Keratinocyte (primary cell): ENCODE measurements around the gene ZRANB1. TPM values are rescaled to one million over a fixed set of nuclear protein-coding genes. Genes with fewer than 3 reads are reported as not detected.
A peak's percentile ranks its signal among the peaks of the same experiment; 100 is the strongest.

Experiments
- DNase-seq: peaks from one replicate; pipeline ENCODE4 v3.0.0-alpha.2; 2011; ENCODE audit warnings: low read depth, missing footprints, low spot score
- FAIRE-seq: peaks from 2 replicates; lab custom pipeline; 2011; peaks lifted over from hg19 to GRCh38; lab: Jason Lieb, UNC
- H2AFZ ChIP-seq: 2 replicates; pipeline ENCODE4 v1.6.0; 2012; ENCODE audit warnings: low read length, control low read depth, inconsistent platforms; ENCODE audit not compliant: control insufficient read depth
- H3K27ac ChIP-seq: 2 replicates; pipeline ENCODE4 v1.5.1; 2011; ENCODE audit warnings: low read length; ENCODE audit not compliant: control insufficient read depth, insufficient read depth
- H3K27me3 ChIP-seq: 3 replicates; pipeline ENCODE4 v1.6.0; 2011; ENCODE audit warnings: low read length; ENCODE audit not compliant: control insufficient read depth, insufficient read depth; ENCODE audit errors: extremely low read depth
- H3K36me3 ChIP-seq, 2 experiments: 2 replicates in 1 of 2; 3 replicates in 1 of 2; pipeline ENCODE4 v1.5.1; 2011; ENCODE audit warnings: low read length in 2 of 2, mild to moderate bottlenecking in 1 of 2; ENCODE audit not compliant: control insufficient read depth in 2 of 2, insufficient read depth in 2 of 2; ENCODE audit errors: extremely low read depth in 1 of 2
- H3K4me1 ChIP-seq: 3 replicates; pipeline ENCODE4 v1.5.1; 2011; ENCODE audit warnings: low read length; ENCODE audit not compliant: control insufficient read depth, insufficient read depth; ENCODE audit errors: extremely low read depth
- H3K4me2 ChIP-seq: 3 replicates; pipeline ENCODE4 v1.6.0; 2011; ENCODE audit warnings: low read depth, low read length; ENCODE audit not compliant: control insufficient read depth, insufficient read depth; ENCODE audit errors: extremely low read depth
- H3K4me3 ChIP-seq, 3 experiments: fragments of 200-600 bp in 1 of 3; sonication (generic) in 1 of 3; 2 replicates in 2 of 3; 3 replicates in 1 of 3; pipeline ENCODE4 v1.5.1; 2011 to 2016; ENCODE audit warnings: low read length in 3 of 3, mild to moderate bottlenecking in 3 of 3, control low read depth in 2 of 3, inconsistent platforms in 1 of 3, low read depth in 1 of 3, mixed read lengths in 1 of 3, mixed run types in 1 of 3, moderate library complexity in 1 of 3; ENCODE audit not compliant: control insufficient read depth in 2 of 3, insufficient read depth in 2 of 3; ENCODE audit errors: extremely low read depth in 1 of 3
- H3K79me2 ChIP-seq: 2 replicates; pipeline ENCODE4 v1.6.0; 2012; ENCODE audit warnings: low read length; ENCODE audit not compliant: control insufficient read depth, insufficient read depth
- H3K9ac ChIP-seq: 3 replicates; pipeline ENCODE4 v1.6.0; 2011; ENCODE audit warnings: low read length; ENCODE audit not compliant: control insufficient read depth, insufficient read depth; ENCODE audit errors: extremely low read depth
- H3K9me1 ChIP-seq: 3 replicates; pipeline ENCODE4 v1.6.0; 2011; ENCODE audit warnings: low read length; ENCODE audit not compliant: control insufficient read depth, insufficient read depth; ENCODE audit errors: extremely low read depth
- H3K9me3 ChIP-seq: 2 replicates; pipeline ENCODE4 v1.5.1; 2012; ENCODE audit warnings: low read depth, low read length; ENCODE audit not compliant: control insufficient read depth
- H4K20me1 ChIP-seq: 3 replicates; pipeline ENCODE4 v1.6.0; 2011; ENCODE audit warnings: low read length; ENCODE audit not compliant: control insufficient read depth, insufficient read depth; ENCODE audit errors: extremely low read depth
- CTCF ChIP-seq, 3 experiments: IDR thresholded peaks in 1 of 3; conservative IDR thresholded peaks in 1 of 3; optimal IDR thresholded peaks in 1 of 3; 2 replicates in 2 of 3; 3 replicates in 1 of 3; pipeline versions ENCODE3 to v1.5.1; 2011; ENCODE audit warnings: low read length in 3 of 3, mild to moderate bottlenecking in 3 of 3, moderate library complexity in 2 of 3, control low read depth in 1 of 3, inconsistent platforms in 1 of 3; ENCODE audit not compliant: insufficient read depth in 2 of 3; ENCODE audit errors: extremely low read depth in 1 of 3
- EZH2 ChIP-seq: IDR thresholded peaks from one replicate; pipeline ENCODE4 v1.6.1; 2012; ENCODE audit warnings: inconsistent platforms, mild to moderate bottlenecking, low read length, moderate library complexity
- dilution Hi-C: fragments of 300-500 bp; cut with MboI; formaldehyde crosslinking; loops from one replicate; pipeline ENCODE4 v1.7.0; 2020; ENCODE audit warnings: low sequenced_read_pairs; ENCODE audit not compliant: extremely low pct_ligation_motif_present
- polyA plus RNA-seq, 5 experiments: library from polyadenylated mRNA; depleted of rRNA in 3 of 5; stranded (reverse) in 3 of 5; stranded (forward) in 1 of 5; unstranded in 1 of 5; fragments of >200 nt; gene quantifications; 1 replicate in 1 of 5; 2 replicates in 3 of 5; 3 replicates in 1 of 5; pipeline versions ENCODE4 v1.2.1 to v1.2.3, GENCODE V29; 2011 to 2012; ENCODE audit warnings: missing spikeins in 2 of 5, low read depth in 1 of 5, low replicate concordance in 1 of 5

Gene ZRANB1
- polyA plus RNA-seq, 1 donor (not counting 4 experiments of a cell fraction or from before 2014, with no cell fraction given): 9.3 TPM

GRCh38 chr10:124999433-125000365 is 57.8 kb downstream of the ZRANB1 start:
- Histone ChIP-seq H3K9me1 (no peaks in the 10 kb centered on the region), H3K27ac (no peak overlapping the region), H3K27me3 (no peaks in the 10 kb centered on the region), H3K9ac (no peak overlapping the region), H2AFZ (no peak overlapping the region), H3K4me1 (peaks cover 4% of the 10 kb centered on the region), H3K36me3 (peaks cover 46 to 56% of the 10 kb centered on the region in 2 experiments), H3K4me2 (no peak overlapping the region), H3K9me3 (no peaks in the 10 kb centered on the region), H4K20me1 (peaks cover 3% of the 10 kb centered on the region), H3K4me3 (no peak overlapping the region), H3K79me2 (peaks cover 14% of the 10 kb centered on the region)
- FAIRE-seq (no peak), DNase-seq (no peak)
- dilution Hi-C loops: no loop called here
- no peak for TF ChIP-seq CTCF (optimal IDR thresholded peaks at IDR 0.05 in 1 of 3, IDR thresholded peaks at IDR 0.05 in 1 of 3, conservative IDR thresholded peaks at IDR 0.05 in 1 of 3; ENCODE audit: extremely low read depth in 1 of 3, insufficient read depth in 2 of 3, low read length in 3 of 3)
- TF ChIP-seq EZH2: no peak

- Histone ChIP-seq H3K36me3 (peaks cover 50 to 53% of the 10 kb centered on the region in 2 experiments), H3K79me2 (peaks cover 24% of the 10 kb centered on the region), H3K9me3 (no peaks in the 10 kb centered on the region), H3K9ac (no peak overlapping the region), H3K9me1 (no peaks in the 10 kb centered on the region), H3K4me1 (peaks cover 4% of the 10 kb centered on the region), H2AFZ (no peak overlapping the region), H3K4me2 (no peak overlapping the region), H3K4me3 (no peak overlapping the region), H4K20me1 (peaks cover 3% of the 10 kb centered on the region), H3K27me3 (no peaks in the 10 kb centered on the region), H3K27ac (no peak overlapping the region)
- DNase-seq (no peak), FAIRE-seq (no peak)
- peak in 1 of 3 experiments; percentile 24 for TF ChIP-seq CTCF (optimal IDR thresholded peaks at IDR 0.05 in 1 of 3, IDR thresholded peaks at IDR 0.05 in 1 of 3, conservative IDR thresholded peaks at IDR 0.05 in 1 of 3; ENCODE audit: extremely low read depth in 1 of 3, insufficient read depth in 2 of 3, low read length in 3 of 3)
- TF ChIP-seq EZH2: no peak
- dilution Hi-C loops: no loop called here
These were observed 58.7 kb downstream of the ZRANB1 start for GRCh38 chr10:125000366-125001312.
